CD4-positive, alpha-beta T cell (primary cell): ENCODE measurements around the gene HMSD. TPM values are rescaled to one million over a fixed set of nuclear protein-coding genes. Genes with fewer than 3 reads are reported as not detected.

Experiments
- ATAC-seq: fragments of 200-7000 bp; cut with Tn5 transposase; one replicate; pipeline ENCODE4 v1.10.0; 2022; ENCODE audit warnings: mild to moderate bottlenecking; ENCODE audit not compliant: poor library complexity
- CTCF ChIA-PET: fragments of 350-600 bp; sonication (Branson Sonifier 250); formaldehyde crosslinking; loops from one replicate; lab custom pipeline; 2021; ENCODE audit warnings: antibody characterized with exemption, inconsistent platforms; lab: Charles Lee
- POLR2A ChIA-PET: fragments of 350-600 bp; sonication (Branson Sonifier 250); formaldehyde crosslinking; loops from one replicate; lab custom pipeline; 2021; ENCODE audit warnings: antibody characterized with exemption, inconsistent platforms; lab: Charles Lee
- DNase-seq, 14 experiments: peaks; one replicate each; pipeline ENCODE4 v3.0.0-alpha.2; 2013 to 2020; ENCODE audit warnings: mixed read lengths in 2 of 14
- H3K27ac ChIP-seq, 2 donors: one replicate each; pipeline versions ENCODE4 v1.5.1 to v1.7.0; 2013; ENCODE audit warnings: low read length in 2 of 2, low read depth in 1 of 2, mild to moderate bottlenecking in 1 of 2
- H3K27me3 ChIP-seq, 2 experiments: 1 replicate in 1 of 2; 2 replicates in 1 of 2; pipeline versions ENCODE4 v1.6.1 to v1.7.0; 2013; ENCODE audit warnings: low read length in 2 of 2, control low read depth in 1 of 2, mild to moderate bottlenecking in 1 of 2, moderate library complexity in 1 of 2; ENCODE audit not compliant: insufficient read depth in 2 of 2, control insufficient read depth in 1 of 2
- H3K36me3 ChIP-seq: one replicate; pipeline ENCODE4 v1.6.1; 2013; ENCODE audit warnings: low read length, control low read depth; ENCODE audit not compliant: insufficient read depth
- H3K4me1 ChIP-seq: one replicate; pipeline ENCODE4 v1.6.1; 2013; ENCODE audit warnings: low read length, control low read depth; ENCODE audit not compliant: insufficient read depth
- H3K4me3 ChIP-seq: one replicate; pipeline ENCODE4 v1.5.1; 2013; ENCODE audit warnings: mild to moderate bottlenecking, low read length, moderate library complexity
- H3K9me3 ChIP-seq, 2 experiments: 1 replicate in 1 of 2; 2 replicates in 1 of 2; pipeline versions ENCODE4 v1.6.1 to v1.7.0; 2013; ENCODE audit warnings: low read length in 2 of 2, mild to moderate bottlenecking in 2 of 2, control low read depth in 1 of 2, moderate library complexity in 1 of 2; ENCODE audit not compliant: control insufficient read depth in 1 of 2, insufficient read depth in 1 of 2
- H3K27ac Mint-ChIP-seq: one replicate; pipeline ENCODE4 v1.8.0; 2020; ENCODE audit warnings: mixed read lengths
- H3K27me3 Mint-ChIP-seq: one replicate; pipeline ENCODE4 v1.8.0; 2021; ENCODE audit warnings: mixed read lengths
- H3K36me3 Mint-ChIP-seq: one replicate; pipeline ENCODE4 v1.8.0; 2021; ENCODE audit warnings: low read depth, mixed read lengths
- H3K4me1 Mint-ChIP-seq: one replicate; pipeline ENCODE4 v1.8.0; 2021; ENCODE audit warnings: low read depth, mixed read lengths
- H3K4me3 Mint-ChIP-seq: one replicate; pipeline ENCODE4 v1.8.0; 2020; ENCODE audit warnings: mild to moderate bottlenecking, mixed read lengths
- H3K9me3 Mint-ChIP-seq: one replicate; pipeline ENCODE4 v1.8.0; 2020; ENCODE audit warnings: mixed read lengths
- intact Hi-C, 2 experiments: fragments of 100-400 bp; cut with DNase I in 1 of 2; cut with micrococcal nuclease in 1 of 2; formaldehyde crosslinking; loops; one replicate each; pipeline versions ENCODE4 v1.15.1 to v1.9.0; 2023 to 2025; cut with DNase I, micrococcal nuclease
- total RNA-seq, 174 experiments: library from RNA in 2 of 174; stranded (reverse) in 2 of 174; gene quantifications; one replicate each; pipeline ENCODE4 v1.2.3 and lab custom pipeline; 2021 to 2026
- TF ChIP-seq, protein P1 (sequence below): fragments of 200-600 bp; IDR thresholded peaks from one replicate; pipeline ENCODE4 v1.8.0; 2022; ENCODE audit warnings: antibody characterized with exemption, mild to moderate bottlenecking

Gene HMSD
- total RNA-seq, 2 experiments from 2014 or later, result not detected

DNA sequence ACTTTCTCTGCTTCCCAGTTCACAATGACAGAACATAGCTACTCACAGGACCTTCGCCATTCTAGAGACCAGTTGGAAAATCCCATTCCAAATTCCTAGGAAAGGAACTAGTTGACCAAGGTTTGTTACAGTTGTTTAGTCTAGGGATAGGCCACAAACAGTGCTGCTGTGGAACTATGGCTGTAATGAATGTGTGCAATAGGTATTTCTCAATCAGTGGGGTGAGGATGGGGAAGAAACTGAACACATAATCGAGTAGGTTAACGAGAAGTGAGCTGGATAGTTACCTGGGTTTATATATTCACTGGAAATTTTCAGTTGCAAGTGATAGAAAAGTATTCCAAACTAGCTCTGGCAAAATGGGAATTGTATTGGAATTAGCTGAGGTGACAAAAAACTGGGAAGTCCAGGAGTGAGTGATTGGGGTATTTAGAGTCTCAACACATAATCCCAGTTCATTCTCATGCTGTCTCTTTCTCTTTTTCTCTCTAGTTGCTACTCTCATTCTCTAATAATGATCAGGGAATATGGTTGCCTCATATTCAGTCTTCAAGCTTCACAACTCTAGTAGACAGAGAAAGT, 18.2 kb upstream of the HMSD start:
- Histone ChIP-seq H3K4me3 (no peak overlapping the region), H3K27me3 (peaks cover 0 to 27% of the 10 kb centered on the region in 2 experiments), H3K9me3 (no peaks in the 10 kb centered on the region), H3K4me1 (peaks cover under 1% of the 10 kb centered on the region), H3K27ac (no peak overlapping the region), H3K36me3 (no peaks in the 10 kb centered on the region)
- Mint-ChIP-seq H3K4me1 (no peaks in the 10 kb centered on the region), H3K27ac (no peak overlapping the region), H3K9me3 (no peaks in the 10 kb centered on the region), H3K36me3 (no peaks in the 10 kb centered on the region), H3K4me3 (no peak overlapping the region), H3K27me3 (peaks cover 48% of the 10 kb centered on the region)
- ATAC-seq, result no peak
- TF ChIP-seq, protein P1, sequence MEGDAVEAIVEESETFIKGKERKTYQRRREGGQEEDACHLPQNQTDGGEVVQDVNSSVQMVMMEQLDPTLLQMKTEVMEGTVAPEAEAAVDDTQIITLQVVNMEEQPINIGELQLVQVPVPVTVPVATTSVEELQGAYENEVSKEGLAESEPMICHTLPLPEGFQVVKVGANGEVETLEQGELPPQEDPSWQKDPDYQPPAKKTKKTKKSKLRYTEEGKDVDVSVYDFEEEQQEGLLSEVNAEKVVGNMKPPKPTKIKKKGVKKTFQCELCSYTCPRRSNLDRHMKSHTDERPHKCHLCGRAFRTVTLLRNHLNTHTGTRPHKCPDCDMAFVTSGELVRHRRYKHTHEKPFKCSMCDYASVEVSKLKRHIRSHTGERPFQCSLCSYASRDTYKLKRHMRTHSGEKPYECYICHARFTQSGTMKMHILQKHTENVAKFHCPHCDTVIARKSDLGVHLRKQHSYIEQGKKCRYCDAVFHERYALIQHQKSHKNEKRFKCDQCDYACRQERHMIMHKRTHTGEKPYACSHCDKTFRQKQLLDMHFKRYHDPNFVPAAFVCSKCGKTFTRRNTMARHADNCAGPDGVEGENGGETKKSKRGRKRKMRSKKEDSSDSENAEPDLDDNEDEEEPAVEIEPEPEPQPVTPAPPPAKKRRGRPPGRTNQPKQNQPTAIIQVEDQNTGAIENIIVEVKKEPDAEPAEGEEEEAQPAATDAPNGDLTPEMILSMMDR, result no peak
- intact Hi-C loops, result no loop called here
- DNase-seq, result no peak
- ChIA-PET CTCF (interaction anchor here (1.2 kb wide), 1 partner anchor 13 kb away, joined by 3 read pairs; no protein-coding TSS in a partner anchor), POLR2A (interaction anchor here (0.6 kb wide), 1 partner anchor 130 kb away, joined by 3 read pairs; no protein-coding TSS in a partner anchor)

DNA sequence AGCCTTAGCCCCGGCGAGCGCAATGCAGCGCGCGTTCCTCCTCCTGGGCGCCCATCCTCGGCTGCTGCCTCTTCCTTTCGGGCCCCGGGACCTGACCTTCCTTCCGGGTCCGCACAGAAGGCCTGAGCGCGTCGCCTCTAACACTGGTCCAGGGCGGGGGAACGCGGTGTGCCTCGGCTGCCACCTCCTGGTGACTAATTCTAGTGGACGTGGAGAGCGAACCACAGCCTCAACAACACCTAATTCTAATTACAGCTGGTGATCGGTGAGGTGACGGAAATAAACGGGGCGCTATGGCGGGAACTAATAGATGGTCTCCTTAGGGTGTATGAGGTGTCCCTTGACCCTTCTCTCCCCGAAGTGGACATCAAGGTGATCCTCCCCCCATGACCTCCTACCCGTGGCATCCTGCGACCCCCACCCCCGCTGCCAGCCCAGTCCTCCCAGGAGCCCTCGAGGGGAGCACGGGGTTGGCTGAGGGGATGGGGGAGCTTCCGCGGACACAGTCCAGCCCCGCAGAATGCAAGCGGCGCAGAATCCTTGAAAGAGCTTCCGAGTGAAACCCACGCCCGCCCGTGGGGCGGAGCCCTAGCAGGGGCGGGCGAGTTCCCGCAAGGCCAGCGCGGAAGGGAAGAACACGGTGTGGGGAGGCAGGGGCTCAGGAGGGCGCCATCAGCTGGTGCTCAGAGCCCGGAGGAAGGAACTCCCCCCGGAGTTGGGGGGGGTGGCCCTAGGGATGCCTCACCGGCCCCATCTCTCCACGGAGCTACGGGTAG, 12.8 kb upstream of the HMSD start:
- ATAC-seq (peak; percentile 54), DNase-seq (peak in 11 of 14 experiments; percentile 8 to 79 (median 42))
- peak overlapping the region; percentile 72 for H3K4me3 ChIP-seq
- Mint-ChIP-seq H3K9me3 (no peaks in the 10 kb centered on the region), H3K27ac (no peak overlapping the region), H3K4me3 (peak overlapping the region; percentile 42), H3K27me3 (peaks cover 36% of the 10 kb centered on the region), H3K36me3 (no peaks in the 10 kb centered on the region), H3K4me1 (no peaks in the 10 kb centered on the region)
- ChIA-PET CTCF (interaction anchor here (1.0 to 1.5 kb wide), 3 partner anchors 8 to 27 kb away, joined by 3 to 4 read pairs (median 4); no protein-coding TSS in a partner anchor), POLR2A (interaction anchor here (1.6 kb wide), 1 partner anchor 34 kb away, joined by 3 read pairs; the partner anchor contains the start of gene SERPINB8)
- H3K9me3 ChIP-seq, result peaks cover 0 to 5% of the 10 kb centered on the region in 2 experiments
- TF ChIP-seq, protein P1, result peak; percentile 30
- intact Hi-C loops, result no loop called here
- peaks cover 13% of the 10 kb centered on the region for H3K4me1 ChIP-seq
- H3K36me3 ChIP-seq, result no peaks in the 10 kb centered on the region
- no peak overlapping the region for H3K27ac ChIP-seq
- H3K27me3 ChIP-seq, result peaks cover 10 to 25% of the 10 kb centered on the region in 2 experiments

DNA sequence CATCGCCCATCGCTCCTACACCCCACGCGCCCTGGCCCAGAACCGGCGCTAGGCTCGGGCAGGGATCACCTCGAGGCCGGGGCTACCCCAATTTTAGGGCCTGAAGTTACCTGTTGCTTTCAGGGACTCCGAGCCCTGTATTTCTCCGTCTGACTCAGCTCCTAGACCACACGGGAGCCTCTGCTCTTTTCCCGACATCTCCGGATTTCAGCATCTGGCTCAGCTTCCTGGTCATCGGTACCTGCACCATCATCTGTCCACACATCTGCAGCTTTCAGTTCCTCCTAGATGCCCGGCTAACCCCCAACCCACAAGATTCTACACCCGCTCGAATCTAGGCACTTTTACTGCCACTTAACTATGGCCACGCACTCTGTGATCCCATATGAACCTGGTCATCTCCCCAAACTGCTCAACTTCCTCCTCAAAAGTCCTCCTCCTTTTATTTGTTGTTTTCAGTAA, 12.1 kb upstream of the HMSD start:
- Mint-ChIP-seq H3K4me3 (no peak overlapping the region), H3K27me3 (peaks cover 34% of the 10 kb centered on the region), H3K4me1 (no peaks in the 10 kb centered on the region), H3K27ac (no peak overlapping the region), H3K9me3 (no peaks in the 10 kb centered on the region), H3K36me3 (no peaks in the 10 kb centered on the region)
- CTCF ChIA-PET, result interaction anchor here (1.0 kb wide), 1 partner anchor 9 kb away, joined by 4 read pairs; no protein-coding TSS in a partner anchor
- TF ChIP-seq, protein P1, result no peak
- intact Hi-C loops, result no loop called here
- H3K9me3 ChIP-seq, result peaks cover 0 to 5% of the 10 kb centered on the region in 2 experiments
- H3K36me3 ChIP-seq, result no peaks in the 10 kb centered on the region
- DNase-seq, result no peak
- POLR2A ChIA-PET, result interaction anchor here (1.6 kb wide), 1 partner anchor 33 kb away, joined by 3 read pairs; the partner anchor contains the start of gene SERPINB8
- H3K4me1 ChIP-seq, result peaks cover 13% of the 10 kb centered on the region
- H3K27me3 ChIP-seq, result peaks cover 10 to 25% of the 10 kb centered on the region in 2 experiments
- H3K4me3 ChIP-seq, result peak overlapping the region; percentile 72
- no peak for ATAC-seq
- no peak overlapping the region for H3K27ac ChIP-seq
